T47D (cell line): ENCODE results near the gene CAMK2A.

Source experiments
- DNase-seq, 2 experiments: peaks; one replicate each; pipeline versions ENCODE4 v3.0.0 to v3.0.0-alpha.2; 2011 to 2012; ENCODE audit warnings: low read depth in 1 of 2, low spot score in 1 of 2
- JUND ChIP-seq: IDR thresholded peaks from 2 replicates; pipeline ENCODE4 v1.6.1; 2012; ENCODE audit warnings: low read depth
- in situ Hi-C: cut with HindIII; loops from 2 replicates; pipeline ENCODE4 v1.10.0; 2016; ENCODE audit warnings: low sequenced_read_pairs, low pct_unique_long_range_greater_than_20kb

The CAMK2A gene

DNA sequence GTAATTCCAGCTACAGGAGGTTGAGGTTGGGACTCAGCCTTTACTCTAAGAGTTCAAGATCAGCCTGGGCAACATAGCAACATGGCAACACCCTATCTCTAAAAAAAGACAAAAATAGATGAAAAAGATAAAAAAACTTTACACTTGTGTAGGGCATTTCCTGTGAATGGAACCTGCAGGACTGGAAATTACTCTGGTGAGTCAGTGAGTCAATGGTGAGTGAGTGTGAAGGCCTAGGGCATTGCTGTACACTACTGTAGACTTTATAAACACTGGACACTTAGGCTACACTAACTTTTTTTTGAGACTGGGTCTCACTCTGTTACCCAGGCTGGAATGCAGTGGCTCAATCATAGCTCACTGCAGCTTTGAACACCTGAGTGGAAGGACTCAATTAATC, 32.6 kb upstream of the CAMK2A start:
- DNase-seq, result peak in 1 of 2 experiments; percentile 60
- no peak for TF ChIP-seq JUND
- in situ Hi-C loops, result no loop called here

GRCh38 chr5:150321784-150322183, 32.2 kb upstream of the CAMK2A start:
- in situ Hi-C loops, result no loop called here
- TF ChIP-seq JUND, result no peak
- DNase-seq, result peak in 1 of 2 experiments; percentile 18

GRCh38 chr5:150321211-150321610, 31.6 kb upstream of the CAMK2A start:
- in situ Hi-C loops, result no loop called here
- TF ChIP-seq JUND, result no peak
- DNase-seq, result no peak

- TF ChIP-seq JUND, result no peak
- in situ Hi-C loops, result no loop called here
- peak; percentile 53 to 55 for DNase-seq
Measured at GRCh38 chr5:150320044-150320613, 30.6 kb upstream of the CAMK2A start.

DNA sequence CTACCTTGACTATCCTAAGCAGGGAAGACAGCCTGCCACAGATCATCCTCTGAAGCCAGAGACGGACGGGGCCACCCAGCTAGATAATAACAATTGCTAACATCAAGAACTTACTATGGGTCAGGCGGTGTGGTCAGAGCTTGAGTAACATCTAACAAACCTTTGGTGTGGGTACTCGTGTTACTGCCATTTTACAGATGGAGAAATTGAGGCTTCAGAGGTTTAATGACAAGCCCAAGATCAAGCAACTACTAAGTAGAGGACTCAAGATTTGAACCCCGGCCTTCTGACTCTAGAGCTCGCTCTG, 29.9 kb upstream of the CAMK2A start:
- DNase-seq, result no peak
- in situ Hi-C loops, result no loop called here
- no peak for TF ChIP-seq JUND

DNA sequence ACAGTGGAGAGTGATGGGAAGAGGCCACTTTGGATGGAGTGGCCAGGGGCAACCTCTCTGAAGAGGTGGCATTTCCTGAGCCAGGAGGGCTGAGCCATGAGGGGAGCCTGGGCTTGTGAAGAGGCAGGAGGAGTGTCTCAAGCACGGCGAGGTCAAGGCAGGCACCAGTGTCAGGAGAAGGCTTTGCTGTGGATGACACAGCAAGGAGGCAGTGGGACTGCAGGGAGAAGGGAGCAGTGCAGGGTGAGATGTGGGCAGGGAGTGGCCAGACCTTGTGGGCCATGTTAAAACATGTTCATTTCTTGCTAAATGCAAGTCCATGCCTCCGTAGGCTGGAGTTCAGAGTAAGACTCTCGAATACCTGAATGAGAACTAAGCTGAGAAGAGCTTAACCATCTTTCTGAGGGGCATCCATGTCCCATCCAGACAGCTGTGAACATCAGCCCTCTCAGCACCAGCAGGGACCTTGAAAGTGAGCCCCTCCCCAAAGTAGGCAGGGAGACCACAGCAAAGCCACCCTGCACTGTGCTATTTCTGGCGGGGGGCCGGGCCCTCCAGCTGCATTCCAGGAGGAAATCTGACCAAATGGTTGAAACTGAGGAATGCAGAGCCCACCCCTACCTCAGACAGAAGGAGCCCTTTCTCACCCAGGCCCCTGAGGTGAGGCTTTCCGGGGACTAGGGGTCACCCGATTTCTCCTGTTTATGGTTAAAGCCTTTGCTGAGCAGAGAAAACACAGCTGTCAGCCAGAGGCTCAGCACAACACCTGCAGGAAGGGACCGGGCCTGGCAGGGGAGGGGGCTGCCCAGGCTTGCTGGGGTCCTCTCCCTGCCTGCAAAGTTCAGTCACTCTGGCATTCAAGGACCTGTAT, 29.3 kb upstream of the CAMK2A start:
- in situ Hi-C loops, result no loop called here
- DNase-seq, result no peak
- TF ChIP-seq JUND, result no peak

GRCh38 chr5:150317048-150318003, 27.8 kb upstream of the CAMK2A start:
- TF ChIP-seq JUND, result no peak

GRCh38 chr5:150316320-150316719, 26.7 kb upstream of the CAMK2A start:
- DNase-seq, result no peak
- in situ Hi-C loops, result no loop called here
- no peak for TF ChIP-seq JUND

More at GRCh38 chr5:150317048-150318003, 27.8 kb upstream of the CAMK2A start:
- in situ Hi-C loops, result no loop called here
- no peak for DNase-seq

- in situ Hi-C loops, result no loop called here
- DNase-seq, result no peak
- TF ChIP-seq JUND, result no peak
Measured at GRCh38 chr5:150315245-150315644, 25.7 kb upstream of the CAMK2A start.

DNA sequence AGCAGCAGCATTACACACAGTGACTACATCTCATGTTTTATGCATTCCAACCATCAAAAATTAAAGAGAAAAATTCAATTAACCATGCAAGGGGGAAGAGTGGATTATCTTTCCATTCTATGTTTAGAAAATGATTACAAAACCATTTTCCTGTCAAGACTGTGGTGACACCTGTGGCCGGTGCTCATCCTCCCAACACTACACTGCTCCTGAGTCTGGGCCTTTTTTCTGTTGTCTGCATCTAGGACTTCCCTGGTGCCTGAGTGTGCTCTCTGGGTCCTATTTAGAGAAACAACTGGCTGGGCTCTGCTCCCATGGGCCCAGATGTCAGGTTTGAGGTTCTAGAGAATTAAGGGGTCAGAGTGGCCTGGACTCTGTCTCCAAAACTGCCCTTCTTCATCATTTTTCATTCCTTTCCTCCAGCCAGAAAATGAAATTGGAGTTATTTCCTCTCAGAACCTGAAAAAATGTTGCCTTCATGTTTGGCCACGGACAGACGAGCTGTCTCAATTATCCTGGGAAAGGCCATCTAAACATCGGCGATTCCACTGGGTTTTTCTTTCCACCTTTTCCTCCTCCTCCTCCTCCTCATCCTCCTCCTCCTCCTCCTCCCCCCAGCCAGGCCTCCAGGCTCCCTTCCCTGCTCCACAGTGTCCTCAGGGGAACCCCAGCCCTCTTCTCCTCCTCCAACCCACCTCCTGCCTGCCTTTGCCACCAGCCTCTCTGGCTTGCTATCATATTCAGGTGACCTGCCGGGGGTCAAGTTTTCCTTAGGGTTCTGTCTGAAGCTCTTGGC, 24.5 kb upstream of the CAMK2A start:
- DNase-seq, result no peak
- TF ChIP-seq JUND, result no peak
- in situ Hi-C loops, result no loop called here

DNA sequence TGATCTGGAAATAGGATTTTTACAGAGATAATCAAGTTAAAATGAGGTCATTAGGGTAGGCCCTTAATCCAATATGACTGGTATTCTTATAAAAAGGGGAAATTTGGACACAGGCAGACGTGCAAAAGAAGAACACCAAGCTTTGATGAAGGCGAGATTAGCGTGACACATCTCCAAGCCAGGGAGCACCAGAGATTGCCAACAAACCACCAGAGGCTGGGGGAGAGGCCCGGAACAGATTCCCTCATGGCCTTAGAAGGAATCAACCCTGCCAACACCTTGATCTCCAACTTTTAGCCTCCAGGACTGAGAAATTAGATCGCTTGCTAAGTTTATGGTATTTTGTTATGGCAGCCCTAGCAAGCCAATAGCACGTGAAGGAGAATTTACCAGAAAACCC, 23.9 kb upstream of the CAMK2A start:
- in situ Hi-C loops, result no loop called here
- DNase-seq, result no peak
- TF ChIP-seq JUND, result no peak

- no peak for TF ChIP-seq JUND
- in situ Hi-C loops, result no loop called here
- DNase-seq, result no peak
Measured at GRCh38 chr5:150312518-150312917, 22.9 kb upstream of the CAMK2A start.
